ENCODE data around the gene TERT.
"Not testable (repeated sequence)": the region's sequence is repeated elsewhere in the genome, so short reads cannot be mapped to it uniquely, and the experiment has no call there.

The TERT gene

GRCh38 chr5:1285883-1286291, 9.0 kb downstream of the TERT start:
- TF ChIP-seq, protein P1, sequence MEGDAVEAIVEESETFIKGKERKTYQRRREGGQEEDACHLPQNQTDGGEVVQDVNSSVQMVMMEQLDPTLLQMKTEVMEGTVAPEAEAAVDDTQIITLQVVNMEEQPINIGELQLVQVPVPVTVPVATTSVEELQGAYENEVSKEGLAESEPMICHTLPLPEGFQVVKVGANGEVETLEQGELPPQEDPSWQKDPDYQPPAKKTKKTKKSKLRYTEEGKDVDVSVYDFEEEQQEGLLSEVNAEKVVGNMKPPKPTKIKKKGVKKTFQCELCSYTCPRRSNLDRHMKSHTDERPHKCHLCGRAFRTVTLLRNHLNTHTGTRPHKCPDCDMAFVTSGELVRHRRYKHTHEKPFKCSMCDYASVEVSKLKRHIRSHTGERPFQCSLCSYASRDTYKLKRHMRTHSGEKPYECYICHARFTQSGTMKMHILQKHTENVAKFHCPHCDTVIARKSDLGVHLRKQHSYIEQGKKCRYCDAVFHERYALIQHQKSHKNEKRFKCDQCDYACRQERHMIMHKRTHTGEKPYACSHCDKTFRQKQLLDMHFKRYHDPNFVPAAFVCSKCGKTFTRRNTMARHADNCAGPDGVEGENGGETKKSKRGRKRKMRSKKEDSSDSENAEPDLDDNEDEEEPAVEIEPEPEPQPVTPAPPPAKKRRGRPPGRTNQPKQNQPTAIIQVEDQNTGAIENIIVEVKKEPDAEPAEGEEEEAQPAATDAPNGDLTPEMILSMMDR (IDR thresholded peaks at IDR 0.05; ENCODE audit: control extremely low read depth, extremely low read depth, low read depth, missing control alignments) = no peak
- DNase-seq (ENCODE audit: extremely low spot score) = no peak
- POLR2A ChIA-PET = no interaction called here
- CTCF ChIA-PET = no interaction called here

DNA sequence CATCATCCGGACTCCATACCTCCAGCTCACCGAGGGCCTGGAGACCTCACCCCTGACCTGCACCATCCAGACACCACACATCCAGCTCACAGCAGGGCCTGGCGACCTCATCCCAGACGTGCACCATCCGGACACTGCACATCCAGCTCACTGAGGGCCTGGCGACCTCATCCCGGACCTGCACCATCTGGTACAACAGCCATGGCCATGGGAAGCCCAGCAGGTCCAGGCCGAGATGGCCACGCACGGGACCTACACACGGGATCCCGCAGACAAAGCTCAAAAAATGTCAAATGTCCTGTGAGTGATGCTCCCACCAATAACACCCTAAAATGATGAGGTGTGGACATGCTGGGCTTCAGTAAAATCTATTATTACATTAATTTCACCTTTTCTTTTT, 9.7 kb downstream of the TERT start:
- no peak for DNase-seq (ENCODE audit: extremely low spot score)
- POLR2A ChIA-PET = interaction anchor here (0.7 kb wide), 1 partner anchor 10 kb away, joined by 6 read pairs; no protein-coding TSS in a partner anchor
- CTCF ChIA-PET = interaction anchor here (0.7 kb wide), 1 partner anchor 11 kb away, joined by 3 read pairs; no protein-coding TSS in a partner anchor
- TF ChIP-seq, protein P1 (IDR thresholded peaks at IDR 0.05; ENCODE audit: control extremely low read depth, extremely low read depth, low read depth, missing control alignments) = no peak

- POLR2A ChIA-PET = interaction anchor here (0.7 kb wide), 1 partner anchor 11 kb away, joined by 6 read pairs; no protein-coding TSS in a partner anchor
- not testable (repeated sequence) for DNase-seq (ENCODE audit: extremely low spot score)
- CTCF ChIA-PET = interaction anchor here (0.7 kb wide), 1 partner anchor 12 kb away, joined by 3 read pairs; no protein-coding TSS in a partner anchor
Observed at GRCh38 chr5:1284336-1284970, 10.4 kb downstream of the TERT start.

- CTCF ChIA-PET; DNase-seq (ENCODE audit: extremely low spot score); POLR2A ChIA-PET: not testable (repeated sequence)
Observed at GRCh38 chr5:1283729-1284041, 11.2 kb downstream of the TERT start.

GRCh38 chr5:1282993-1283728, 11.7 kb downstream of the TERT start:
- CTCF ChIA-PET; POLR2A ChIA-PET; DNase-seq (ENCODE audit: extremely low spot score): not testable (repeated sequence)

DNA sequence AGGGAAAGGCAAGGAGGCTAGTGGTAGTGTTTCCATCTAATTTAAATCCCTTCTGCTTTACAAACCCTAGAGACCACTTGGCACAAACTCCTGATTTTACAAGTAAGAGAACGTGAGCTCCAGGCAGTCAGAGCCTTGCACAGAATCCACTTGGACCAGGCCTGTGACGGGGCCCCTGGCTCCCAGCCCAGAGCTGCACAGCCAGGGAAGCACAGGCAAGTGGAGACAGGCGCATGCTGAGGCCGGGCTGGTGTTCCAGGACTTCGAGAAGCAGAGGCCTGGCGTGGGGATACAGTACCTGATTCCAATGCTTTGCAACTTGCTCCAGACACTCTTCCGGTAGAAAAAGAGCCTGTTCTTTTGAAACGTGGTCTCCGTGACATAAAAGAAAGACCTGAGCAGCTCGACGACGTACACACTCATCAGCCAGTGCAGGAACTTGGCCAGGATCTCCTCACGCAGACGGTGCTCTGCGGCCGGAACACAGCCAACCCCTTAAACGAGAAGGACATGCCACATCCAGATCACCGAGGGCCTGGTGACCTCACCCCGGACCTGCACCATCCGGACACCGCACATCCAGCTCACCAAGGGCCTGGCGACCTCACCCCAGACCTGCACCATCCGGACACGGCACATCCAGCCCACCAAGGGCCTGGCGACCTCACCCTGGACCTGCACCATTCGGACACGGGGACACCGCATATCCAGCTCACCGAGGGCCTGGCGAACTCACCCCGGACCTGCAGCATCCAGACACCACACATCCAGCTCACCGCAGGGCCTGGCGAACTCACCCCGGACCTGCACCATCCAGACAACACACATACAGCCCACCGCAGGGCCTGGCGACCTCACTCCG, 12.5 kb downstream of the TERT start:
- DNase-seq (ENCODE audit: extremely low spot score) = no peak
- POLR2A ChIA-PET = no interaction called here

GRCh38 chr5:1281038-1281882, 13.6 kb downstream of the TERT start:
- TF ChIP-seq, protein P1 (IDR thresholded peaks at IDR 0.05; ENCODE audit: control extremely low read depth, extremely low read depth, low read depth, missing control alignments) = no peak
- DNase-seq (ENCODE audit: extremely low spot score) = no peak
- ChIA-PET POLR2A (no interaction called here), CTCF (no interaction called here)

More for the DNA sequence above, 12.5 kb downstream of the TERT start:
- CTCF ChIA-PET = interaction anchor here (0.6 kb wide), 1 partner anchor 335 kb away, joined by 3 read pairs; no protein-coding TSS in a partner anchor
- TF ChIP-seq, protein P1 (IDR thresholded peaks at IDR 0.05; ENCODE audit: control extremely low read depth, extremely low read depth, low read depth, missing control alignments) = no peak

All from GM10248 (cell line).